K562 (cell line): Measurements from ENCODE around the gene WASHC3. TPM values are rescaled to one million over a fixed set of nuclear protein-coding genes. Genes with fewer than 3 reads are reported as not detected.

Experiments
- ADNP ChIP-seq: fragments of 200-800 bp; sonication (Bioruptor generic); IDR thresholded peaks from 2 replicates; pipeline ENCODE4 v1.6.1; 2016; ENCODE audit warnings: missing genetic modification characterization, missing compliant biosample characterization
- CGGBP1 ChIP-seq: fragments of 250-450 bp; sonication (Bioruptor Pico); IDR thresholded peaks from 2 replicates; pipeline ENCODE4 v1.9.0; 2021; ENCODE audit warnings: mild to moderate bottlenecking
- CHD4 ChIP-seq: fragments of 200-600 bp; sonication (generic); IDR thresholded peaks from 3 replicates; pipeline ENCODE4 v1.6.1; 2012; ENCODE audit warnings: low read depth, mild to moderate bottlenecking, mixed read lengths, low read length, inconsistent platforms; ENCODE audit not compliant: insufficient read depth, insufficient replicate concordance, poor library complexity, severe bottlenecking
- FOXK1 ChIP-seq: sonication (generic); formaldehyde crosslinking; IDR thresholded peaks from 2 replicates; pipeline ENCODE4 v1.8.0; 2022; ENCODE audit warnings: missing genetic modification reagents, mild to moderate bottlenecking, borderline replicate concordance
- HDAC6 ChIP-seq: IDR thresholded peaks from 2 replicates; pipeline ENCODE4 v1.6.1; 2012; ENCODE audit warnings: low read depth, mild to moderate bottlenecking, control low read depth, inconsistent platforms, low read length, moderate library complexity
- IFI16 ChIP-seq: fragments of 250-450 bp; sonication (Bioruptor Pico); IDR thresholded peaks from 2 replicates; pipeline ENCODE4 v2.1.2; 2022; ENCODE audit warnings: mild to moderate bottlenecking, inconsistent platforms
- MNT ChIP-seq, 2 experiments: fragments of 450-650 bp; conservative IDR thresholded peaks; 2 replicates each; pipeline ENCODE4 v1.6.1; 2017; ENCODE audit warnings: mild to moderate bottlenecking in 2 of 2, moderate library complexity in 2 of 2
- PCBP2 ChIP-seq: fragments of 200-400 bp; formaldehyde crosslinking; IDR thresholded peaks from 2 replicates; pipeline ENCODE4 v1.6.1; 2018; ENCODE audit warnings: low read length, low read depth, mild to moderate bottlenecking, moderate library complexity; ENCODE audit not compliant: poor library complexity, severe bottlenecking
- PHF20 ChIP-seq: fragments of 450-650 bp; IDR thresholded peaks from 2 replicates; pipeline ENCODE4 v1.6.1; 2018; ENCODE audit not compliant: partially characterized antibody
- POLR2A ChIP-seq: fragments of 450-650 bp; conservative IDR thresholded peaks from 2 replicates; pipeline ENCODE4 v1.6.1; 2016
- SIN3B ChIP-seq: fragments of 450-650 bp; IDR thresholded peaks from 2 replicates; pipeline ENCODE4 v1.6.1; 2017; ENCODE audit warnings: low read depth, mild to moderate bottlenecking, moderate library complexity
- SRSF7 ChIP-seq: fragments of 200-400 bp; formaldehyde crosslinking; optimal IDR thresholded peaks from 2 replicates; pipeline ENCODE3; 2017; ENCODE audit warnings: mild to moderate bottlenecking, low read depth, low read length
- TCF7 ChIP-seq: sonication (generic); IDR thresholded peaks from 2 replicates; pipeline ENCODE4 v1.6.1; 2016; ENCODE audit warnings: antibody characterized with exemption, borderline replicate concordance
- YBX1 ChIP-seq: fragments of 450-650 bp; IDR thresholded peaks from 2 replicates; pipeline ENCODE4 v1.7.1; 2016; ENCODE audit warnings: mild to moderate bottlenecking
- ZBTB26 ChIP-seq: fragments of 450-650 bp; formaldehyde crosslinking; IDR thresholded peaks from 2 replicates; pipeline ENCODE4 v1.4.0; 2022; ENCODE audit warnings: missing genetic modification characterization
- ZNF224 ChIP-seq: sonication (generic); formaldehyde crosslinking; IDR thresholded peaks from 2 replicates; pipeline ENCODE4 v1.8.0; 2022; ENCODE audit warnings: mild to moderate bottlenecking, missing genetic modification reagents
- ZNF280B ChIP-seq: fragments of 250-450 bp; sonication (Bioruptor Pico); IDR thresholded peaks from 2 replicates; pipeline ENCODE4 v1.5.1; 2021; ENCODE audit warnings: mild to moderate bottlenecking
- polyA plus RNA-seq, 8 experiments: library from polyadenylated mRNA; depleted of rRNA in 4 of 8; stranded (reverse) in 5 of 8; unstranded in 3 of 8; fragments of >200 nt; fragmentation: Nextera tagmentation in 2 of 8; fragmentation: Illumina TruSeq in 1 of 8; extraction: Ambion mirVana in 2 of 8; extraction: Trizol in 1 of 8; gene quantifications; 2 replicates each; pipeline versions ENCODE4 v1.2.1 to v1.2.3, GENCODE V29; 2011 to 2014; ENCODE audit warnings: inconsistent platforms in 1 of 8, missing spikeins in 1 of 8
- total RNA-seq, 7 experiments: library from RNA; depleted of rRNA in 6 of 7; stranded (reverse); fragments of >200 nt in 6 of 7; fragmentation: Illumina TruSeq in 2 of 7; extraction: Trizol in 2 of 7; gene quantifications; 2 replicates each; pipeline versions ENCODE4 v1.2.1 to v1.2.3, GENCODE V29; 2011 to 2021; ENCODE audit warnings: low replicate concordance in 1 of 7

The WASHC3 gene
- total and polyA plus RNA-seq, 9 of the 15 experiments (the other 6 are each of a cell fraction or from before 2014, with no cell fraction given) = 14.3 to 74.9 (median 35.1) TPM

- 0 out of 4 replicates have a peak, but pooled peaks have one; percentile 8 to 46 for TF ChIP-seq MNT (conservative IDR thresholded peaks at IDR 0.05)
- TF ChIP-seq PCBP2 = no peak
- peak; percentile 79 for TF ChIP-seq POLR2A
- no peak for TF ChIP-seq ZBTB26 (CRISPR knock-in tag)
- TF ChIP-seq ZNF280B (CRISPR knock-in tag) = no peak
- no peak for TF ChIP-seq YBX1
- no peak for TF ChIP-seq ADNP
- no peak for TF ChIP-seq TCF7
- no peak for TF ChIP-seq CGGBP1 (CRISPR knock-in tag)
- TF ChIP-seq IFI16 = no peak
- TF ChIP-seq HDAC6 = no peak
- peak; percentile 81 for TF ChIP-seq PHF20
- TF ChIP-seq CHD4 = no peak
- no peak for TF ChIP-seq ZNF224
- no peak for TF ChIP-seq FOXK1 (CRISPR knock-in tag)
- TF ChIP-seq SIN3B = no peak
- TF ChIP-seq SRSF7 = no peak
These were observed at the start of gene WASHC3 (continued) for GRCh38 chr12:102061560-102062418.
